Measurements from ENCODE around the gene ADAMTS14. TPM values are rescaled to one million over a fixed set of nuclear protein-coding genes. Genes with fewer than 3 reads are reported as not detected.

ADAMTS14 gene
- total RNA-seq, 3 donors from 2014 or later, result 1.8 to 2.1 (median 2.1) TPM

- no peak for ATAC-seq
These were observed 9.4 kb downstream of the ADAMTS14 start for GRCh38 chr10:70681731-70682005.

GRCh38 chr10:70682920-70683600, 10.8 kb downstream of the ADAMTS14 start:
- no peak for ATAC-seq

More at GRCh38 chr10:70681731-70682005, 9.4 kb downstream of the ADAMTS14 start:
- Histone ChIP-seq H3K36me3 (ENCODE audit: low read depth) (no peaks in the 10 kb centered on the region), H3K4me3 (no peak overlapping the region), H3K4me1 (ENCODE audit: low read depth) (no peaks in the 10 kb centered on the region), H3K9me3 (no peaks in the 10 kb centered on the region)
- intact Hi-C loops (cut with DNase I, micrococcal nuclease), result no loop called here
- TF ChIP-seq, protein P1, sequence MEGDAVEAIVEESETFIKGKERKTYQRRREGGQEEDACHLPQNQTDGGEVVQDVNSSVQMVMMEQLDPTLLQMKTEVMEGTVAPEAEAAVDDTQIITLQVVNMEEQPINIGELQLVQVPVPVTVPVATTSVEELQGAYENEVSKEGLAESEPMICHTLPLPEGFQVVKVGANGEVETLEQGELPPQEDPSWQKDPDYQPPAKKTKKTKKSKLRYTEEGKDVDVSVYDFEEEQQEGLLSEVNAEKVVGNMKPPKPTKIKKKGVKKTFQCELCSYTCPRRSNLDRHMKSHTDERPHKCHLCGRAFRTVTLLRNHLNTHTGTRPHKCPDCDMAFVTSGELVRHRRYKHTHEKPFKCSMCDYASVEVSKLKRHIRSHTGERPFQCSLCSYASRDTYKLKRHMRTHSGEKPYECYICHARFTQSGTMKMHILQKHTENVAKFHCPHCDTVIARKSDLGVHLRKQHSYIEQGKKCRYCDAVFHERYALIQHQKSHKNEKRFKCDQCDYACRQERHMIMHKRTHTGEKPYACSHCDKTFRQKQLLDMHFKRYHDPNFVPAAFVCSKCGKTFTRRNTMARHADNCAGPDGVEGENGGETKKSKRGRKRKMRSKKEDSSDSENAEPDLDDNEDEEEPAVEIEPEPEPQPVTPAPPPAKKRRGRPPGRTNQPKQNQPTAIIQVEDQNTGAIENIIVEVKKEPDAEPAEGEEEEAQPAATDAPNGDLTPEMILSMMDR (IDR thresholded peaks at IDR 0.05), result no peak
- no peak for DNase-seq

GRCh38 chr10:70683601-70683934, 11.3 kb downstream of the ADAMTS14 start:
- Histone ChIP-seq H3K9me3 (no peaks in the 10 kb centered on the region), H3K36me3 (ENCODE audit: low read depth) (no peaks in the 10 kb centered on the region), H3K4me3 (no peak overlapping the region), H3K4me1 (ENCODE audit: low read depth) (no peaks in the 10 kb centered on the region)
- TF ChIP-seq, protein P1 (IDR thresholded peaks at IDR 0.05), result no peak
- no peak for DNase-seq
- peak; percentile 22 for ATAC-seq
- intact Hi-C loops (cut with DNase I, micrococcal nuclease), result no loop called here

More at GRCh38 chr10:70682920-70683600, 10.8 kb downstream of the ADAMTS14 start:
- Histone ChIP-seq H3K4me1 (ENCODE audit: low read depth) (no peaks in the 10 kb centered on the region), H3K9me3 (no peaks in the 10 kb centered on the region), H3K4me3 (no peak overlapping the region), H3K36me3 (ENCODE audit: low read depth) (no peaks in the 10 kb centered on the region)
- TF ChIP-seq, protein P1 (IDR thresholded peaks at IDR 0.05), result no peak
- intact Hi-C loops (cut with DNase I, micrococcal nuclease), result no loop called here
- no peak for DNase-seq

GRCh38 chr10:70683940-70684339, 11.6 kb downstream of the ADAMTS14 start:
- Histone ChIP-seq H3K4me1 (ENCODE audit: low read depth) (no peaks in the 10 kb centered on the region), H3K36me3 (ENCODE audit: low read depth) (no peaks in the 10 kb centered on the region), H3K4me3 (no peak overlapping the region), H3K9me3 (no peaks in the 10 kb centered on the region)
- intact Hi-C loops (cut with DNase I, micrococcal nuclease), result no loop called here
- TF ChIP-seq, protein P1 (IDR thresholded peaks at IDR 0.05), result no peak
- no peak for DNase-seq
- ATAC-seq, result no peak

DNA sequence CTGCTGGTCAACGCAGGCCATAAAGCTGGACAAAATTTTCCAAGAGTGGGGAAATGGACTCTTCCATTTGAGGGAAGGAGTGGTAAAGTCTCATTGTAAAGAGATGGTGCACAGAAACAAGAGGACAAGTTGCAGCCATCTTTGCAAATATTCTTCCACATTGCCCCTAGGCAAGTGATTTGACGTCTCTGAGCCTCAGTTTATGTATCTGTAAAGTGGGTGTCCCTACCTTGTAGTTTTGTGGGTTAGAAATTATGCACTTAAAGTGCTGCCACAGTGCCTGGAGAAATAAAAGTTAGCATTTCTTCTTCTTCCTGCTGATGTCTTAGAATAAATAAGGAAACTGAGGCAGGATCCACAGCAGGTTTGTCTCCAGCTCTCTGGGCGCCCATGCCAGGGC, 12.1 kb downstream of the ADAMTS14 start:
- ATAC-seq, result no peak

More for the DNA sequence above, 12.1 kb downstream of the ADAMTS14 start:
- no peak for DNase-seq
- intact Hi-C loops (cut with DNase I, micrococcal nuclease), result no loop called here
- TF ChIP-seq, protein P1 (IDR thresholded peaks at IDR 0.05), result no peak
- H3K4me3 ChIP-seq, result no peak overlapping the region
- H3K36me3 ChIP-seq (ENCODE audit: low read depth), result no peaks in the 10 kb centered on the region
- H3K9me3 ChIP-seq, result no peaks in the 10 kb centered on the region
- no peaks in the 10 kb centered on the region for H3K4me1 ChIP-seq (ENCODE audit: low read depth)

Measured in mucosa of descending colon (tissue), 3 donors.